HEK293 (cell line): ENCODE data around the gene CLIP3.

Experiments used
- CTCF ChIA-PET: fragments of 350-600 bp; formaldehyde crosslinking; extraction: SDS; loops from one replicate; lab custom pipeline; 2021; ENCODE audit warnings: antibody characterized with exemption; lab: Yijun Ruan, JAX
- POLR2A ChIA-PET: fragments of 300-600 bp; formaldehyde crosslinking; extraction: SDS; loops from one replicate; lab custom pipeline; 2020; ENCODE audit warnings: antibody characterized with exemption, inconsistent platforms; lab: Yijun Ruan, JAX
- H3K27ac ChIP-seq: fragments of 200-500 bp; sonication (Bioruptor generic); 2 replicates; pipeline ENCODE4 v1.5.1; 2014; ENCODE audit warnings: low read depth, low read length, control low read depth, inconsistent platforms; ENCODE audit errors: extremely low read depth
- H3K36me3 ChIP-seq, 2 experiments: fragments of 200-500 bp in 1 of 2; sonication (Bioruptor generic) in 1 of 2; 1 replicate in 1 of 2; 2 replicates in 1 of 2; pipeline ENCODE4 v1.5.1; 2014 to 2017; ENCODE audit warnings: inconsistent platforms in 2 of 2, low read length in 2 of 2; ENCODE audit not compliant: control insufficient read depth in 2 of 2, insufficient read depth in 1 of 2
- H3K4me1 ChIP-seq: fragments of 200-500 bp; sonication (Bioruptor generic); 2 replicates; pipeline ENCODE4 v1.5.1; 2014; ENCODE audit warnings: mild to moderate bottlenecking, low read length, inconsistent platforms; ENCODE audit not compliant: control insufficient read depth, insufficient read depth
- H3K4me3 ChIP-seq: 2 replicates; pipeline ENCODE4 v1.5.1; 2011; ENCODE audit warnings: low read depth, mild to moderate bottlenecking, control low read depth, low read length, moderate library complexity
- H3K9me3 ChIP-seq: fragments of 200-500 bp; sonication (Bioruptor generic); 2 replicates; pipeline ENCODE4 v1.5.1; 2014; ENCODE audit warnings: low read depth, low read length, inconsistent platforms; ENCODE audit not compliant: control insufficient read depth, insufficient read depth
- EGR2 ChIP-seq: fragments of 450-650 bp; formaldehyde crosslinking; IDR thresholded peaks from 2 replicates; pipeline ENCODE4 v1.5.1; 2016; ENCODE audit warnings: low read depth, missing biosample characterization, missing genetic modification characterization
- GLIS2 ChIP-seq: fragments of 450-650 bp; formaldehyde crosslinking; IDR thresholded peaks from 2 replicates; pipeline ENCODE4 v1.5.1; 2016; ENCODE audit warnings: missing biosample characterization, missing genetic modification characterization
- HOXA7 ChIP-seq: sonication (generic); formaldehyde crosslinking; IDR thresholded peaks from 2 replicates; pipeline ENCODE4 v1.8.1; 2022; ENCODE audit warnings: missing genetic modification reagents, borderline replicate concordance
- REPIN1 ChIP-seq: fragments of 450-650 bp; formaldehyde crosslinking; IDR thresholded peaks from 2 replicates; pipeline ENCODE4 v1.5.1; 2017; ENCODE audit warnings: missing biosample characterization, missing genetic modification characterization, low read depth
- SCRT2 ChIP-seq: fragments of 450-650 bp; formaldehyde crosslinking; IDR thresholded peaks from 2 replicates; pipeline ENCODE4 v1.5.1; 2016; ENCODE audit warnings: missing biosample characterization, missing genetic modification characterization
- ZBTB26 ChIP-seq: fragments of 450-650 bp; formaldehyde crosslinking; optimal IDR thresholded peaks from 2 replicates; pipeline ENCODE3; 2016; ENCODE audit warnings: missing biosample characterization, mild to moderate bottlenecking, missing genetic modification characterization
- ZFHX2 ChIP-seq: fragments of 450-650 bp; formaldehyde crosslinking; conservative IDR thresholded peaks from 2 replicates; pipeline ENCODE4 v1.5.1; 2016; ENCODE audit warnings: missing biosample characterization, missing genetic modification characterization
- ZFP3 ChIP-seq: fragments of 450-650 bp; formaldehyde crosslinking; IDR thresholded peaks from 2 replicates; pipeline ENCODE4 v1.5.1; 2016; ENCODE audit warnings: low read depth, missing biosample characterization, missing genetic modification characterization
- ZNF10 ChIP-seq: fragments of 450-650 bp; formaldehyde crosslinking; IDR thresholded peaks from 2 replicates; pipeline ENCODE4 v1.5.1; 2017; ENCODE audit warnings: missing biosample characterization, missing genetic modification characterization
- ZNF221 ChIP-seq: fragments of 450-650 bp; formaldehyde crosslinking; IDR thresholded peaks from 2 replicates; pipeline ENCODE4 v1.5.1; 2017; ENCODE audit warnings: missing biosample characterization, missing genetic modification characterization, borderline replicate concordance
- ZNF223 ChIP-seq: fragments of 450-650 bp; formaldehyde crosslinking; IDR thresholded peaks from 2 replicates; pipeline ENCODE4 v1.5.1; 2016; ENCODE audit warnings: missing biosample characterization, missing genetic modification characterization
- ZNF394 ChIP-seq: fragments of 450-650 bp; formaldehyde crosslinking; IDR thresholded peaks from 2 replicates; pipeline ENCODE4 v1.5.1; 2016; ENCODE audit warnings: missing biosample characterization, missing genetic modification characterization, mild to moderate bottlenecking, moderate library complexity, borderline replicate concordance
- ZNF404 ChIP-seq: fragments of 450-650 bp; formaldehyde crosslinking; IDR thresholded peaks from 2 replicates; pipeline ENCODE4 v1.5.1; 2017; ENCODE audit warnings: missing biosample characterization, missing genetic modification characterization
- ZNF513 ChIP-seq: fragments of 450-650 bp; IDR thresholded peaks from 2 replicates; pipeline ENCODE4 v1.5.1; 2018; ENCODE audit warnings: missing biosample characterization, missing genetic modification characterization
- TF ChIP-seq, protein P1 (sequence below): fragments of 450-650 bp; formaldehyde crosslinking; IDR thresholded peaks from 2 replicates; pipeline ENCODE4 v1.5.1; 2016; ENCODE audit warnings: missing biosample characterization, missing genetic modification characterization
- TF ChIP-seq, protein P2 (sequence below): fragments of 450-650 bp; formaldehyde crosslinking; IDR thresholded peaks from 2 replicates; pipeline ENCODE4 v1.5.1; 2017; ENCODE audit warnings: missing biosample characterization, missing genetic modification characterization

Gene CLIP3

DNA sequence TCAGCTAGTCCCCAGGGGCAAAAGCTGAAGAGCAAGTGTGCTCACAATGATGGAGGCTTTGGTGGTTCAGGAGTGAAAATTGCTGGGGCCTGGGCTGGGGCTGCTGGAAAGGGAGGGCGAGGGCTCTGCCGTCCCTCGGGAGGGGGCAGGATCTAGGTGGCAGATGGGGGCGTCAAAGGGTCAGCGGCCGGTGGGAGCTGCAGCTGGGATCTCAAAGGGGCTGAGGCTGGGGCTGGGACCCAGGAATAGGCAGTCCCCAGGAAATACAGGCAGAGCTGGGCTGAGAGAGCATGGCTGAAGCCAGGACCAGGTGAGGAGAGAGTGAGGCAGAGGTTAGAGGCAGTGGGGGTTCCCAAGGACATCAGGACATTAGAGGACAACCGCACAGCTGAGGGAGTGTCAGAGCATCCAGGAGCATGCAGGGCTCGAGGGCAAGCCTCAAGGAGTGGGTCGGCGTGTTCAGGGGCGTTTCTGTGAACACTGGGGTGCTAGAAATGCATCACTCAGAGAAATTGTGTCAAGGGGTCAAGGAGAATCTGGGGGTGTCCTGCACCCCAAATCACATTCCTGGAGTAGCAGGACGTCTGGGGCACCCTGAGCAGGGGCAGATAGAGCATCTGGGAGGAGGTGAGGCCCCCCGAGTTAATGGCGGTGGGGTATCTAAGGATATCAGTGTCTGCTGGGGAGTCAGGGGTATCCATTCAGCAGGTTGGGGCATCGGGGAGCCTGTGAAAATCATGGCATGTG, 22.9 kb downstream of the CLIP3 start (continued):
- TF ChIP-seq, protein P1, sequence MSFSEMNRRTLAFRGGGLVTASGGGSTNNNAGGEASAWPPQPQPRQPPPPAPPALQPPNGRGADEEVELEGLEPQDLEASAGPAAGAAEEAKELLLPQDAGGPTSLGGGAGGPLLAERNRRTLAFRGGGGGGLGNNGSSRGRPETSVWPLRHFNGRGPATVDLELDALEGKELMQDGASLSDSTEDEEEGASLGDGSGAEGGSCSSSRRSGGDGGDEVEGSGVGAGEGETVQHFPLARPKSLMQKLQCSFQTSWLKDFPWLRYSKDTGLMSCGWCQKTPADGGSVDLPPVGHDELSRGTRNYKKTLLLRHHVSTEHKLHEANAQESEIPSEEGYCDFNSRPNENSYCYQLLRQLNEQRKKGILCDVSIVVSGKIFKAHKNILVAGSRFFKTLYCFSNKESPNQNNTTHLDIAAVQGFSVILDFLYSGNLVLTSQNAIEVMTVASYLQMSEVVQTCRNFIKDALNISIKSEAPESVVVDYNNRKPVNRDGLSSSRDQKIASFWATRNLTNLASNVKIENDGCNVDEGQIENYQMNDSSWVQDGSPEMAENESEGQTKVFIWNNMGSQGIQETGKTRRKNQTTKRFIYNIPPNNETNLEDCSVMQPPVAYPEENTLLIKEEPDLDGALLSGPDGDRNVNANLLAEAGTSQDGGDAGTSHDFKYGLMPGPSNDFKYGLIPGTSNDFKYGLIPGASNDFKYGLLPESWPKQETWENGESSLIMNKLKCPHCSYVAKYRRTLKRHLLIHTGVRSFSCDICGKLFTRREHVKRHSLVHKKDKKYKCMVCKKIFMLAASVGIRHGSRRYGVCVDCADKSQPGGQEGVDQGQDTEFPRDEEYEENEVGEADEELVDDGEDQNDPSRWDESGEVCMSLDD (tag by site-specific recombination): peak; percentile 92
- TF ChIP-seq ZNF404 (tag by site-specific recombination) (no peak), ZNF221 (tag by site-specific recombination) (no peak), ZNF223 (tag by site-specific recombination) (no peak), GLIS2 (tag by site-specific recombination) (peak; percentile 40; the same call in 1 of the 2 replicates), ZNF394 (tag by site-specific recombination) (no peak), HOXA7 (CRISPR knock-in tag) (no peak), SCRT2 (tag by site-specific recombination) (no peak), ZFHX2 (tag by site-specific recombination) (0 out of 2 replicates have a peak, but pooled peaks have one; percentile 3), REPIN1 (no peak), ZNF513 (tag by site-specific recombination) (no peak), ZNF10 (tag by site-specific recombination) (no peak)

- POLR2A ChIA-PET: interaction anchor here (1.2 to 2.3 kb wide), 4 partner anchors 11 to 44 kb away, joined by 3 to 12 read pairs (median 4); partner anchors contain the start of gene THAP8
- Histone ChIP-seq H3K36me3 (peaks cover 7 to 27% of the 10 kb centered on the region in 2 experiments; a peak in 2 of 3 replicates), H3K4me3 (no peak overlapping the region)
- TF ChIP-seq ZFP3 (tag by site-specific recombination) (no peak), ZFHX2 (tag by site-specific recombination) (peak; percentile 82), EGR2 (tag by site-specific recombination) (peak; percentile 53), ZBTB26 (tag by site-specific recombination) (peak; percentile 30)
- TF ChIP-seq, protein P2, sequence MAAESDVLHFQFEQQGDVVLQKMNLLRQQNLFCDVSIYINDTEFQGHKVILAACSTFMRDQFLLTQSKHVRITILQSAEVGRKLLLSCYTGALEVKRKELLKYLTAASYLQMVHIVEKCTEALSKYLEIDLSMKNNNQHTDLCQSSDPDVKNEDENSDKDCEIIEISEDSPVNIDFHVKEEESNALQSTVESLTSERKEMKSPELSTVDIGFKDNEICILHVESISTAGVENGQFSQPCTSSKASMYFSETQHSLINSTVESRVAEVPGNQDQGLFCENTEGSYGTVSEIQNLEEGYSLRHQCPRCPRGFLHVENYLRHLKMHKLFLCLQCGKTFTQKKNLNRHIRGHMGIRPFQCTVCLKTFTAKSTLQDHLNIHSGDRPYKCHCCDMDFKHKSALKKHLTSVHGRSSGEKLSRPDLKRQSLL (tag by site-specific recombination): no peak
- TF ChIP-seq, all 188 proteins: peak for 3
- peaks cover 12% of the 10 kb centered on the region for H3K4me1 ChIP-seq
- no peaks in the 10 kb centered on the region for H3K9me3 ChIP-seq
- H3K27ac ChIP-seq: no peak overlapping the region
- CTCF ChIA-PET: interaction anchor here (0.8 kb wide), 3 partner anchors 47 to 189 kb away, joined by 3 to 6 read pairs (median 3); no protein-coding TSS in a partner anchor
These were observed 23.5 kb downstream of the CLIP3 start for GRCh38 chr19:36009220-36009619.
